Activated CD8-positive, alpha-beta memory T cell treated with anti-CD3 and anti-CD28 coated beads for 4 hours (primary cell): ENCODE measurements around the gene SLC16A12.
"Not testable (repeated sequence)": the region's sequence is repeated elsewhere in the genome, so short reads cannot be mapped to it uniquely, and the experiment has no call there.

ENCODE experiments used
- DNase-seq, 2 donors: peaks; one replicate each; pipeline ENCODE4 v3.0.0-alpha.2; 2020; ENCODE audit warnings: low read depth in 2 of 2

The SLC16A12 gene

GRCh38 chr10:89391226-89391576 lies 144.2 kb downstream of the SLC16A12 start:
- not testable (repeated sequence) for DNase-seq

- DNase-seq: no peak
These were observed 144.7 kb downstream of the SLC16A12 start for GRCh38 chr10:89390476-89391225.

GRCh38 chr10:89389254-89389653 lies 146.1 kb downstream of the SLC16A12 start:
- DNase-seq: no peak

GRCh38 chr10:89388806-89389205 lies 146.6 kb downstream of the SLC16A12 start:
- DNase-seq: no peak

GRCh38 chr10:89384474-89385340 lies 150.7 kb downstream of the SLC16A12 start:
- no peak for DNase-seq

- no peak for DNase-seq
These were observed 152.6 kb downstream of the SLC16A12 start for GRCh38 chr10:89382757-89383156.
